Epidermal melanocyte (primary cell): ENCODE data around the gene PCNT.
"Not testable (repeated sequence)": the region's sequence is repeated elsewhere in the genome, so short reads cannot be mapped to it uniquely, and the experiment has no call there.

Source experiments
- DNase-seq: peaks from one replicate; pipeline ENCODE4 v3.0.0; 2011; ENCODE audit warnings: low spot score; ENCODE audit not compliant: insufficient read length

PCNT gene

GRCh38 chr21:46356494-46357334 is 32.8 kb downstream of the PCNT start:
- DNase-seq: no peak

GRCh38 chr21:46357335-46357604 is 33.3 kb downstream of the PCNT start:
- no peak for DNase-seq

DNA sequence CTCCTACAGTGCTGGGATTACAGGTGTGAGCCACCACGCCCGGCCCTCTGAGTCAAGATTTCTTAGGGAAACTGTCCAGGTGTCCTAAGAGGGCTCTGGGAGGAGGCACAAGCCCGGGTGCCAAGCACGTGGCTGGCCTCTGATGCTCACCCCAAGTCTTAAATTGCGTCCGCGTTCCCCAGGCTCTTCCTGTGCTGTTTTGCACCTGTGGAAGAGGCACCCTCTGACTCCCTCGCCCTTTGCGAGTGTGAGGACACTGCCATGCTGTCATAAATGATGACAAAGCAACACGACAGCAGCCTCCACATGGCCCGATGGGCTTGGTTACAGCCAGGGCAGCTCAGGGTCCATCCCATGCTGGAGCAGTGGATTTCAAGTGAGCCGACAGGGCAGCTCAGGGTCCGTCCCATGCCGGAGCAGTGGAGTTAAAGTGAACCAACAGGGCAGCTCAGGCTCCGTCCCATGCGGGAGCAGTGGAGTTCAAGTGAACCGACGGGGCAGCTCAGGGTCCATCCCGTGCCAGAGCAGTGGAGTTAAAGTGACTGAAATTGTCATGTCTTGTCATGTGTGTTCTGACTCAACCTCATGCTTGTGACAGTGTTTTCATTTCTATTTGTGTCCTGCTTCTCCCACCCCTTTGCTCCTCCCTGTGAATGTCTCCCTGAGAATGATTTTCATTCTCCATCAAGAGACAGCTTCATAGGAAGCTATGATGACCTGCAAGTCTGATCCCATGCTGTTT is 33.9 kb downstream of the PCNT start:
- DNase-seq: no peak

- DNase-seq: no peak
Measured at GRCh38 chr21:46361176-46361575, 37.2 kb downstream of the PCNT start.

GRCh38 chr21:46361935-46362334 is 38.0 kb downstream of the PCNT start:
- no peak for DNase-seq

DNA sequence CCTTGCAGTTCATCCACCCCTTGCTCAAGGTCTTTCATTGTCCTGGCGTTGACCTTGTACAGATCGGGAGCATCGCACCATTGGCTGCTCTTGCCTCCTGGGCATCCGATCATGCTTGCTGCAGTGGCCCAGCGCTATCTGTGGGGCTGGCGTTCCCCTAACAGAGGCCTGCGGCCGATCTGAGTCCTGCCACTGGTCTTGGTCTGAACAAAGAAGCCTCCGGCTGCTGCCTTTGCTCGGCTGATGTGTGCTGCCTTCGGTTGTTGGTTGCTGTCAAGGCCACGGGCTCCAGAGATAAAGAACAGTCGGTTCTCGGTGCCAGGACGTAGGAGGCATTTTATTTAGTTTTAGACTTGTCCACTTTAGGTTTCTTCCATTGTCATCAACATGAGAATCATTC is 39.0 kb downstream of the PCNT start:
- no peak for DNase-seq

DNA sequence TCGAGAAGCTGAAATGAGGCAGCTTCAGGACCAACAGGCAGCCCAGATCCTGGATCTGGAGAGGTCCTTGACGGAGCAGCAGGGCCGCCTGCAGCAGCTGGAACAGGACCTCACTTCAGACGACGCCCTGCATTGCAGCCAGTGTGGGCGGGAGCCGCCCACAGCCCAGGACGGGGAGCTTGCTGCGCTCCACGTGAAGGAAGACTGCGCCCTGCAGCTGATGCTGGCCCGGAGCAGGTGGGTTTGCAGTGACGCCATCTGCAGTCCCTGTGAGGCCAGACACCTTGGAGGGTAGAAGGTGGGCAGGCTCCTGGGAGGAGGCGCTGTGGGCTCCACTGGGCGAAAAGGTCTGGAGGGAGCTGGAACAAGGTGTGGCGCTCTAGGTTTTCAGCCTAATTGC is 39.7 kb downstream of the PCNT start:
- no peak for DNase-seq

GRCh38 chr21:46366091-46366490 is 42.1 kb downstream of the PCNT start:
- no peak for DNase-seq

DNA sequence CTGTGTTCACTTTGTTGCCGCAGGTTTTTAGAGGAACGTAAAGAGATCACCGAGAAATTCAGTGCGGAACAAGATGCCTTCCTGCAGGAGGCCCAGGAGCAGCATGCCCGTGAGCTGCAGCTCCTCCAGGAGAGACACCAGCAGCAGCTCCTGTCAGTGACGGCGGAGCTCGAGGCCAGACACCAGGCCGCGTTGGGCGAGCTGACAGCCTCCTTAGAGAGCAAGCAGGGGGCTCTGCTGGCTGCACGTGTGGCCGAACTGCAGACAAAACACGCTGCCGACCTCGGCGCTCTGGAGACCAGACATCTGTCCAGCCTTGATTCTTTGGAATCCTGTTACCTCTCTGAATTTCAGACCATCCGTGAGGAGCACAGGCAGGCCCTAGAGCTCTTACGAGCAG is 42.6 kb downstream of the PCNT start:
- DNase-seq: no peak

DNA sequence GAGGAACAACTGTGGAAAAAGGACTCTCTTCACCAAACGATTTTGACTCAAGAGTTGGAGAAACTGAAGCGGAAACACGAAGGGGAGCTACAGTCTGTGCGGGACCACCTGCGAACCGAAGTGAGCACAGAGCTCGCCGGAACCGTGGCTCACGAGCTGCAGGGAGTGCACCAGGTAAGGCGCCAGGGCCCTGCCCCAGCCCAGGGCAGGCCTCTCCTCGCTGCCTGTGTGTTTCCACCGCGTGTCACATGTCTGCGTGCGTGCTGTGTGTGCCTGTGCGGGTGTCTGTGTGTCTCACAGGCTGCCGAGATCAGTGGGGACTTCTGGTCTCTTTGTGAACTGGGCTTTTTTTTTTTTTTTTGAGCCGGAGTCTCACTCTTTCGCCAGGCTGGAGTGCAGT is 43.0 kb downstream of the PCNT start:
- DNase-seq: no peak

GRCh38 chr21:46368533-46369285 is 44.8 kb downstream of the PCNT start:
- DNase-seq: no peak

DNA sequence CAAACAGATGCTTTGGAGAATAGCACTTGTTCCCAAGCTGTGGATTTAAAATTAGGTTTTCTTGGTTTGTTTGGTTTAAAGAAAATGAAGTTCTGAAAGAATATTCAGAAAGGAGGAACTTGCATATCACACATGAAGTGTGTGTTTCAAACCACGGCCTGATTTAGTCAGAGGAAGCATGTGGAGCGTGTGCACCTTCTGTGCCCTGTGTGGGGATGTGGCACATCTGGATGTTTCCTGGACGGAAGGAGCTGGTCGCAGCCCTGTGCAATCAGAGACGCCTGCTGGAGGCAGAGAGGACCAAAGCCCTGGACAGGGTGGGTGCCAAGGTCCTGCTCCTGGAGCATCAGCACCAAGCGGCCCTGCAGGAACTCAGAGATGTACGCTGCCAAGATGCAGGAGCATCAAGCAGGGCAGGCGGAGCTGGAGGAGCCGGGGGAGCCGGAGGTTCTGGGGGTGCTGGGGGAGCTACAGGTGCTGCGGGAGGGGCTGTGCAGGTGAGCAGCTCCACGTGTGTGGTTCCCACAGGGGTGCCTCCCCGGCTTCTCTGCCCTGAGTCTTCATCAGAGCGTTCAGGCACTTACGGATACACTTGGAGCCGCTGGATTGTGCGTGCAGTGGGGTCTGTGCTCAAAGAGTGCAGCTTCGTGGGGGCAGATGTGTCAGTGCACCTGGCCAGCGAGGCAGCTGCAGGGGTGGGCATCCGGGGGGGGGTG is 45.7 kb downstream of the PCNT start:
- DNase-seq: no peak

GRCh38 chr21:46371204-46372013 is 47.5 kb downstream of the PCNT start:
- no peak for DNase-seq

- DNase-seq: no peak
Measured at GRCh38 chr21:46372014-46372485, 48.1 kb downstream of the PCNT start.

DNA sequence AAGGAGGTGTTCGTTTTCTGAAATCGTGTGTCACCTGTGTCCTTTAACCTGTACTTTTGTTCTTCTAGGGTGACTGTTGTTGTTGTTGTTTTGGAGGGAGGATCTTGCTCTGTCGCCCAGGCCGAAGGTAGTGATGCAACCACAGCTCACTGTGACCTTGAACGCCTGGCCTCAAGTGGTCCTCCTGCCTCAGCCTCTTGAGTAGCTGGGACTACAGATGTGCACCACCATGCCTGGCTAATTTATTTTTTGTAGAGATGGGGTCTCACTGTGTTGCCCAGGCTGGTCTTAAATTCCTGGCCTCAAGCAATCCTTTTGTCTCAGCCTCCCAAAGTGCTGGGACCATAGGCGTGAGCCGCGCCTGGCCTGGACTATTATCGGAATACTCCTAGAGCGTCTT is 49.0 kb downstream of the PCNT start:
- not testable (repeated sequence) for DNase-seq

DNA sequence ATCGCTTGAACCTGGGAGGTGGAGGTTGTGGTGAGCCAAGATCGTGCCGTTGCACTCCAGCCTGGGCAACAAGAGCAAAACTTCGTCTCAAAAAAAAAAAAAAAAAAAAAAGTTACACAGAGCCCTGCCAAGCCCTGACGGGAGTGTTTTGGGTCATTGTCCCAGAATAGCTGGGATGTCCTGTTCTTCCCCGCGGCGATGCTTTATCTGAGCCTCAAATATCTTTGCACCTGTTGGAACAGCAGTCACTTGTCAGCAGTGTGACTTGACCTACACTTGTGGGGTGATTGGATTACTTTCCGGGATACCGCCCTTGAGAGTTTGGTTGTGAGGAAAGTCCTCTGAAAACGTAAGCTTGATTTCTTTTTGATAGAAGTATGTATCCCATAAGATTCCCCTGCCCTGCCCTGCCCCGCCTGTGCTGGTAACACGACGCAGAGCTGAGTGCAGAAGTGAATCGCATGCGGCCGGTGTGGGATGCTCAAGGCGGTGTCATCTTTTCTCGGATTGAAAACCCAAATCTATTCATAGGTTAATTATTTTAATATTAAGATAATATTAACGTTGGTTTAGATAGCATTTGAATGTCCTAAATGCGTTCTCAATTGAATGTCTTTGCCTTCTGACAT is 50.9 kb downstream of the PCNT start:
- DNase-seq: no peak

DNA sequence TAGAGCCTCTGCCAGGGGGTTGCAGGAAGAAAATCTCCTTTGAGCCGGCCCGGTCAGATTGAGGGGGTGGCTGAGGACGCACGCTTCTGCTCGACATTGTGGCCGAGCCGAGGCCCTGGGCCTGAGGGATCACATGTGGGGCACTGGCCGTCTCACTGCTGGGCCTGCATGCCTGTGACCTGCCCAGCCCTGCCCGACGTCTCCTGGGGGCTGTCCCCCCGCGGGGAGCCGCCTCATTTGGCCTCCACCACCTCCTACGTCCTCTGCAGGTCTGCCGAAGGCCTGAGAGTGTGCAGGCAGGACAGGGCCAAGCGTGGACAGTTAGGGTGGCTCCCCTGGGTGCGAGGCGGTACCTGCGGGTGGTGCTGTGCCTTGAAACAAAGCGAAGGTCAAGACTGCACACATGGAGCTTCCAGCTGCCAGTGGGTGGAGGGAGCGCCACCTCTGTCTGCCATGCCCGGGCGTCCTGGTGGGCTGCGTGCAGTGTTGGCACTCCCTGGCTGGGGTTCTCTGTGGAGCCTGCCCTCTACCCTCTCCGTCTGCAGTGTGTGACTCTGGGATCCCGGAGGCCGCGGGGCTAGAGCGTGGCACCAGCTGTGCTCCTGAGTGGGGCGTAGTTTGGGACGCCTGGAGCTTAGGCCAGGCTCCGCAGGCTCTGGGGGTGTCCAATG is 51.7 kb downstream of the PCNT start:
- no peak for DNase-seq

- DNase-seq: no peak
Measured at GRCh38 chr21:46376231-46376628, 52.3 kb downstream of the PCNT start.

GRCh38 chr21:46376856-46377453 is 53.0 kb downstream of the PCNT start:
- DNase-seq: no peak
